ENCODE measurements around the gene RAI14.

Gene RAI14

DNA sequence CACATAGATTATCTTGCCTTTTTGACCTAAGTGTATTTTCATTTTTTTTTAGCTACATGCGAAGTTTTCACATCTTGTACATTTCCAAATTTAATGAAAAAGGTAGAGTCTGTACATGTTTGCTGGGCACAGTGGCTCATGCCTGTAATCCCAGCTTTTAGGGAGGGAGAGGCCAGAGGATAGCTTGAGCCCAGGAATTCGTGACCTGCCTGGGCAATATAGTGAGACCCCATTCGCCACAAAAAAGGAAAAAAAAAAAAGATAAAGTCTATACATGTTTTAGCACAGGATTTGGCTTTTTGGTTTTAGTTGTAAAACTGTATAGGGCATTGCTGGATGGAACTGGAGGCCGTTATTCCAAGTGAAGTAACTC is 28.8 kb downstream of the RAI14 start:
- TF ChIP-seq SPI1 (IDR thresholded peaks at IDR 0.05; ENCODE audit: low read depth, low read length) (no peak), TAF1 (IDR thresholded peaks at IDR 0.05; ENCODE audit: low read depth, low read length) (no peak)
- DNase-seq (ENCODE audit: insufficient read length, low spot score): no peak
- no peak for FAIRE-seq

- TF ChIP-seq TAF1 (IDR thresholded peaks at IDR 0.05; ENCODE audit: low read depth, low read length): no peak
- TF ChIP-seq POLR2AphosphoS5 (IDR thresholded peaks at IDR 0.05; ENCODE audit: low read depth, low read length): no peak
- no peak for TF ChIP-seq POLR2A (IDR thresholded peaks at IDR 0.05; ENCODE audit: low read depth, low read length)
- no peak for TF ChIP-seq POU2F2 (IDR thresholded peaks at IDR 0.05; ENCODE audit: low read depth, low read length)
- no peak for TF ChIP-seq SPI1 (IDR thresholded peaks at IDR 0.05; ENCODE audit: low read depth, low read length)
- FAIRE-seq: no peak
Observed at GRCh38 chr5:34685485-34686165, 29.5 kb downstream of the RAI14 start.

DNA sequence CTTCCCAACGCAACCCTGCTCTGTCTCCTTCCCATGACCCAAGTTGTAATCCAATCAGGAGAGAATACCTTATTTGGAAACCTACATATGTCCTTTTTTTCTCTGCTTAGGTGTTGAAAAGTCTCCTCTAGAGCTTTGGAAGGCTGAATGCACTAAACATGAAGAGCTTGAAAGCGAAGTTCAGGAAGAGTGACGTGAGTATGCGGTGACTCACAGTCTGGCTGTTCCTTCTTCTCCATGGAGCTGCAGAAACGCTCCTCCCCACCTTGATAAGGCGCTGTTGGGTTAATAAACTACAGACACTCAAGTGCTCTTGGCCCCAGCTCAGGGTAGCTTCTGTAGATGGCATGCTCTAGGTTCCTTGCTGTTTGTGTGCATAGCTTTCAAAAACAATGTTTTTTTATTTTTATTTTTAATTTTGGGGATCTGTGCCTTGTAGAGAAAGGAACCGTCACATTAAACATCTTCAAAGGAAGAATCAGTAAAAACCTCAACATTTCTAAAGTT is 30.7 kb downstream of the RAI14 start:
- FAIRE-seq (no peak), DNase-seq (ENCODE audit: insufficient read length, low spot score) (no peak)
- TF ChIP-seq PAX5 (IDR thresholded peaks at IDR 0.05; ENCODE audit: insufficient read depth, low read length, severe bottlenecking) (no peak), POLR2A (IDR thresholded peaks at IDR 0.05; ENCODE audit: low read depth, low read length) (no peak), POU2F2 (IDR thresholded peaks at IDR 0.05; ENCODE audit: low read depth, low read length) (no peak), SPI1 (IDR thresholded peaks at IDR 0.05; ENCODE audit: low read depth, low read length) (no peak), POLR2AphosphoS5 (IDR thresholded peaks at IDR 0.05; ENCODE audit: low read depth, low read length) (no peak), TAF1 (IDR thresholded peaks at IDR 0.05; ENCODE audit: low read depth, low read length) (no peak)

More at GRCh38 chr5:34685485-34686165, 29.5 kb downstream of the RAI14 start:
- DNase-seq (ENCODE audit: insufficient read length, low spot score): no peak

DNA sequence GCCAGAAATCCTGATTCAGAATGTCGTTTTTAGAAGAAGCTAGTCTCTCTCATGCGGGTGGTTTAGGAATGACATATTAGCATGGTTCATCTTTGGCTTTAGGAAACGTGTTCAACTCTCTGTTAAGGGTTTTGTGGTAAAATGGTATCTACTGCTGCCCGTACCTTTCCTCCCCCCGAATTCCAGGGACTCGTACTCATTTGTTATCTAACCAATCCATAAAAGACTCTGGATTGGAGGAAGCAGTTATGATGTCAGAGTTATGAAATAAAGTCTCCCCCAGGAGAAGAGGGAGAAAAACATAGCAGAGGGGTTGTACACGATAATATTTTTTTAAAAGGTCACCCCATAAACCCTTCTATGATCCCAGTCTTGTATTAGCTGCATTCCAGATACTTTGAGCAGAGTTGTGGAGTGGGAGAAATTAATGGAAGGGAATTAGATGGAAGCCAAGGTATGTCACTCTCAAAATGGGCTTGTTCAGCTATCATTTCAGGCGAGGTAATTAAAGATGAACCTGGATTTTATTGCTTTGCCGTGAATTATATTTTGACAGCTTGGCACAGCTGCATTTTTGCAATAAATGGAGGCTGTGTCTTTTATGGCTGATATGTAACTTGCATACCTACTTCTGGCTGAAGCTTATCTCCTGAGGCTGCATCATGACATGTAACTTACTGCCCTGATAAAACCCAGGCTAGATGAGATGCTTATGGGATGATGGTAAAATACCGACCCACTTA is 31.3 kb downstream of the RAI14 start:
- no peak for TF ChIP-seq TAF1 (IDR thresholded peaks at IDR 0.05; ENCODE audit: low read depth, low read length)
- no peak for TF ChIP-seq POU2F2 (IDR thresholded peaks at IDR 0.05; ENCODE audit: low read depth, low read length)
- no peak for TF ChIP-seq POLR2AphosphoS5 (IDR thresholded peaks at IDR 0.05; ENCODE audit: low read depth, low read length)
- no peak for TF ChIP-seq SPI1 (IDR thresholded peaks at IDR 0.05; ENCODE audit: low read depth, low read length)
- TF ChIP-seq POLR2A (IDR thresholded peaks at IDR 0.05; ENCODE audit: low read depth, low read length): no peak
- TF ChIP-seq PAX5 (IDR thresholded peaks at IDR 0.05; ENCODE audit: insufficient read depth, low read length, severe bottlenecking): no peak

GRCh38 chr5:34688015-34688810 is 32.1 kb downstream of the RAI14 start:
- TF ChIP-seq POLR2AphosphoS5 (IDR thresholded peaks at IDR 0.05; ENCODE audit: low read depth, low read length) (no peak), SPI1 (IDR thresholded peaks at IDR 0.05; ENCODE audit: low read depth, low read length) (no peak), POLR2A (IDR thresholded peaks at IDR 0.05; ENCODE audit: low read depth, low read length) (no peak), POU2F2 (IDR thresholded peaks at IDR 0.05; ENCODE audit: low read depth, low read length) (no peak)
- no peak for DNase-seq (ENCODE audit: insufficient read length, low spot score)

More for the DNA sequence above, 31.3 kb downstream of the RAI14 start:
- DNase-seq (ENCODE audit: insufficient read length, low spot score) (no peak), FAIRE-seq (no peak)

DNA sequence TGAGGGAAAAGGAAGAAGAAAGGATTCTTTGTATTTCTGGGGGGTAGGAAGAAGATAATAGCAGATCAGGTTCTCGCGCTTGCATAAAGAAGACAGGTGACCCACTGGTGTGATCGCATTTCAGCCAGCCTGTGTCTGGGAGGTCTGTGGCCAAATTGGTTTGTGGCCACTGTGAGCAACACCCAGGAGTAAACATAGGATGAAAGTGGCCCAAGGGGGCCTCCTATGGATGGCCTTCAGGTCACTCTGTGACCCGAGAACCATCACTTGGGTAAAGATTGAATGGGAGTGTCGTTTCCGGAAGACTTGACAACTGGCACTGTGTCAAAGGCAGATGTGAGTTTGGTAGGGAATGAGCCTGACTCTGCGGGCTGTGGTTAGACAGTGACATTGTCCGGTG is 34.2 kb downstream of the RAI14 start:
- no peak for FAIRE-seq
- no peak for DNase-seq (ENCODE audit: insufficient read length, low spot score)
- TF ChIP-seq PAX5 (IDR thresholded peaks at IDR 0.05; ENCODE audit: insufficient read depth, low read length, severe bottlenecking): no peak
- no peak for TF ChIP-seq POLR2AphosphoS5 (IDR thresholded peaks at IDR 0.05; ENCODE audit: low read depth, low read length)
- no peak for TF ChIP-seq POU2F2 (IDR thresholded peaks at IDR 0.05; ENCODE audit: low read depth, low read length)
- TF ChIP-seq SPI1 (IDR thresholded peaks at IDR 0.05; ENCODE audit: low read depth, low read length): no peak
- TF ChIP-seq TAF1 (IDR thresholded peaks at IDR 0.05; ENCODE audit: low read depth, low read length): no peak
- no peak for TF ChIP-seq POLR2A (IDR thresholded peaks at IDR 0.05; ENCODE audit: low read depth, low read length)

More at GRCh38 chr5:34688015-34688810, 32.1 kb downstream of the RAI14 start:
- FAIRE-seq: no peak

GRCh38 chr5:34690898-34691297 is 34.8 kb downstream of the RAI14 start:
- FAIRE-seq (no peak), DNase-seq (ENCODE audit: insufficient read length, low spot score) (no peak)
- TF ChIP-seq POLR2A (IDR thresholded peaks at IDR 0.05; ENCODE audit: low read depth, low read length) (no peak), SPI1 (IDR thresholded peaks at IDR 0.05; ENCODE audit: low read depth, low read length) (no peak), POLR2AphosphoS5 (IDR thresholded peaks at IDR 0.05; ENCODE audit: low read depth, low read length) (no peak), PAX5 (IDR thresholded peaks at IDR 0.05; ENCODE audit: insufficient read depth, low read length, severe bottlenecking) (no peak), TAF1 (IDR thresholded peaks at IDR 0.05; ENCODE audit: low read depth, low read length) (no peak), POU2F2 (IDR thresholded peaks at IDR 0.05; ENCODE audit: low read depth, low read length) (no peak)

- TF ChIP-seq POU2F2 (IDR thresholded peaks at IDR 0.05; ENCODE audit: low read depth, low read length): no peak
- TF ChIP-seq SPI1 (IDR thresholded peaks at IDR 0.05; ENCODE audit: low read depth, low read length): no peak
- no peak for TF ChIP-seq POLR2AphosphoS5 (IDR thresholded peaks at IDR 0.05; ENCODE audit: low read depth, low read length)
- TF ChIP-seq POLR2A (IDR thresholded peaks at IDR 0.05; ENCODE audit: low read depth, low read length): no peak
- no peak for TF ChIP-seq TAF1 (IDR thresholded peaks at IDR 0.05; ENCODE audit: low read depth, low read length)
- no peak for TF ChIP-seq PAX5 (IDR thresholded peaks at IDR 0.05; ENCODE audit: insufficient read depth, low read length, severe bottlenecking)
- FAIRE-seq (no peak), DNase-seq (ENCODE audit: insufficient read length, low spot score) (no peak)
Observed at GRCh38 chr5:34691326-34691725, 35.2 kb downstream of the RAI14 start.

DNA sequence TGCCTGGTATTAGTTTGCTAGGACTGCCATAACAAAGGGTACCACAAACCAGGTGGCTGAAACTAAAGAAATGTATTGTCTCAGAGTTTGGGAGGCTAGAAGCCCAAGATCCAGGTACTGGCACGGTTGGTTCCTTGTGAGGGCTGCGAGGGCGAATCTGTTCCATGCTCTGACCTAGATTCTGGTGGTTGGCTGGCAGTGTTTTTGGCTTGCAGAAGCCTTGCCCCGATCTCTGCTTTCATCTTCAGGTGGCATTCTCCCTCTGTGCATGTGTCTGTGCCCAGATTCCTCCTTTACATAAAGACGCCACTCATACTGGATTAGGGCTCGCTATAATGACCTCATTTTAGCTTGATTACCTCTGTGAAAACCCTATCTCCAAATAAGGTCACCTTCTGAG is 36.7 kb downstream of the RAI14 start:
- DNase-seq (ENCODE audit: insufficient read length, low spot score) (no peak), FAIRE-seq (no peak)
- TF ChIP-seq PAX5 (IDR thresholded peaks at IDR 0.05; ENCODE audit: insufficient read depth, low read length, severe bottlenecking) (no peak), POLR2A (IDR thresholded peaks at IDR 0.05; ENCODE audit: low read depth, low read length) (no peak), POLR2AphosphoS5 (IDR thresholded peaks at IDR 0.05; ENCODE audit: low read depth, low read length) (no peak)

All from GM12891 (cell line).